ENCODE results near the gene MAGI1.

The MAGI1 gene

GRCh38 chr3:65351753-65352152 lies 687.0 kb downstream of the MAGI1 start:
- no peak for DNase-seq (ENCODE audit: low spot score)

GRCh38 chr3:65350801-65351476 lies 687.8 kb downstream of the MAGI1 start:
- no peak for DNase-seq (ENCODE audit: low spot score)

- DNase-seq (ENCODE audit: low spot score): no peak
These were observed 690.2 kb downstream of the MAGI1 start for GRCh38 chr3:65348398-65348995.

- no peak for DNase-seq (ENCODE audit: low spot score)
These were observed 691.6 kb downstream of the MAGI1 start for GRCh38 chr3:65347166-65347565.

- no peak for DNase-seq (ENCODE audit: low spot score)
These were observed 693.9 kb downstream of the MAGI1 start for GRCh38 chr3:65344846-65345245.

- DNase-seq (ENCODE audit: low spot score): no peak
These were observed 694.3 kb downstream of the MAGI1 start for GRCh38 chr3:65344444-65344843.

GRCh38 chr3:65343736-65344135 lies 695.0 kb downstream of the MAGI1 start:
- no peak for DNase-seq (ENCODE audit: low spot score)

- DNase-seq (ENCODE audit: low spot score): no peak
These were observed 695.7 kb downstream of the MAGI1 start for GRCh38 chr3:65343026-65343425.

- peak; percentile 49 for DNase-seq (ENCODE audit: low spot score)
These were observed 696.5 kb downstream of the MAGI1 start for GRCh38 chr3:65342084-65342683.

GRCh38 chr3:65339192-65339740 lies 699.5 kb downstream of the MAGI1 start:
- DNase-seq (ENCODE audit: low spot score): no peak

- no peak for DNase-seq (ENCODE audit: low spot score)
These were observed 700.1 kb downstream of the MAGI1 start for GRCh38 chr3:65338571-65338970.

- DNase-seq (ENCODE audit: low spot score): no peak
These were observed 703.1 kb downstream of the MAGI1 start for GRCh38 chr3:65335587-65335986.

- no peak for DNase-seq (ENCODE audit: low spot score)
These were observed 704.6 kb downstream of the MAGI1 start for GRCh38 chr3:65334045-65334665.

GRCh38 chr3:65331730-65332129 lies 707.0 kb downstream of the MAGI1 start:
- no peak for DNase-seq (ENCODE audit: low spot score)

- DNase-seq (ENCODE audit: low spot score): no peak
These were observed 708.6 kb downstream of the MAGI1 start for GRCh38 chr3:65330072-65330471.

GRCh38 chr3:65328148-65328547 lies 710.6 kb downstream of the MAGI1 start:
- no peak for DNase-seq (ENCODE audit: low spot score)

- DNase-seq (ENCODE audit: low spot score): no peak
These were observed 712.1 kb downstream of the MAGI1 start for GRCh38 chr3:65326574-65326973.

- DNase-seq (ENCODE audit: low spot score): no peak
These were observed 715.8 kb downstream of the MAGI1 start for GRCh38 chr3:65322910-65323309.

GRCh38 chr3:65318231-65318630 lies 720.5 kb downstream of the MAGI1 start:
- DNase-seq (ENCODE audit: low spot score): no peak

- DNase-seq (ENCODE audit: low spot score): no peak
These were observed 723.8 kb downstream of the MAGI1 start for GRCh38 chr3:65314916-65315315.

GRCh38 chr3:65314269-65314668 lies 724.4 kb downstream of the MAGI1 start:
- DNase-seq (ENCODE audit: low spot score): no peak

GRCh38 chr3:65313666-65314065 lies 725.1 kb downstream of the MAGI1 start:
- DNase-seq (ENCODE audit: low spot score): no peak

GRCh38 chr3:65305836-65306235 lies 732.9 kb downstream of the MAGI1 start:
- no peak for DNase-seq (ENCODE audit: low spot score)

Measured in LoVo (cell line).